AG04450 (cell line): Measurements from ENCODE around the gene TYMS. TPM values are rescaled to one million over a fixed set of nuclear protein-coding genes. Genes with fewer than 3 reads are reported as not detected.

Experiments used
- CTCF ChIA-PET: fragments of 300-600, 350-600 bp; formaldehyde crosslinking; extraction: SDS; loops from one replicate; lab custom pipeline; 2022; ENCODE audit warnings: antibody characterized with exemption, inconsistent platforms; lab: Charles Lee
- POLR2A ChIA-PET: fragments of 350-600 bp; formaldehyde crosslinking; extraction: SDS; loops from one replicate; lab custom pipeline; 2021; ENCODE audit warnings: antibody characterized with exemption, inconsistent platforms; lab: Yijun Ruan, JAX
- DNase-seq: peaks from one replicate; pipeline ENCODE4 v3.0.0-alpha.2; 2011; ENCODE audit warnings: low read depth, low spot score
- H3K27ac ChIP-seq: one replicate; pipeline ENCODE4 v1.5.1; 2012; ENCODE audit warnings: low read depth, low read length, control low read depth
- H3K27me3 ChIP-seq: one replicate; pipeline ENCODE4 v1.6.0; 2012; ENCODE audit warnings: low read length; ENCODE audit not compliant: control insufficient read depth, insufficient read depth
- H3K4me3 ChIP-seq: 2 replicates; pipeline ENCODE4 v1.5.1; 2011; ENCODE audit warnings: mild to moderate bottlenecking, low read depth, low read length, control low read depth
- H3K9me3 ChIP-seq: 2 replicates; pipeline ENCODE4 v1.5.1; 2012; ENCODE audit warnings: low read length; ENCODE audit not compliant: control insufficient read depth, insufficient read depth
- CTCF ChIP-seq: IDR thresholded peaks from 2 replicates; pipeline ENCODE4 v1.5.1; 2011; ENCODE audit warnings: low read depth, low read length, control low read depth, inconsistent platforms
- polyA plus RNA-seq: library from polyadenylated mRNA; depleted of rRNA; stranded (reverse); fragments of >200 nt; gene quantifications from 2 replicates; pipeline ENCODE4 v1.2.3, GENCODE V29; 2011

TYMS gene
- polyA plus RNA-seq, 1 experiment, result 43.0 TPM

GRCh38 chr18:666177-666576 lies 8.7 kb downstream of the TYMS start:
- Histone ChIP-seq H3K27me3 (no peaks in the 10 kb centered on the region), H3K4me3 (no peak overlapping the region), H3K27ac (no peak overlapping the region), H3K9me3 (peaks cover 8% of the 10 kb centered on the region)
- DNase-seq, result no peak
- TF ChIP-seq CTCF, result no peak
- CTCF ChIA-PET, result no interaction called here
- POLR2A ChIA-PET, result no interaction called here

- ChIA-PET POLR2A (no interaction called here), CTCF (no interaction called here)
- Histone ChIP-seq H3K9me3 (peaks cover 6% of the 10 kb centered on the region), H3K27me3 (no peaks in the 10 kb centered on the region), H3K4me3 (no peak overlapping the region), H3K27ac (no peak overlapping the region)
- TF ChIP-seq CTCF, result no peak
- DNase-seq, result no peak
These were observed 9.2 kb downstream of the TYMS start for GRCh38 chr18:666628-667027.

- Histone ChIP-seq H3K27ac (no peak overlapping the region), H3K4me3 (no peak overlapping the region), H3K9me3 (0 out of 2 replicates have a peak, but pooled peaks cover 3% of the 10 kb centered on the region), H3K27me3 (no peaks in the 10 kb centered on the region)
- POLR2A ChIA-PET, result no interaction called here
- no peak for DNase-seq
- CTCF ChIA-PET, result interaction anchor here (1.1 kb wide), 1 partner anchor 162 kb away, joined by 4 read pairs; no protein-coding TSS in a partner anchor
- no peak for TF ChIP-seq CTCF
These were observed 10.8 kb downstream of the TYMS start for GRCh38 chr18:668260-668659.

DNA sequence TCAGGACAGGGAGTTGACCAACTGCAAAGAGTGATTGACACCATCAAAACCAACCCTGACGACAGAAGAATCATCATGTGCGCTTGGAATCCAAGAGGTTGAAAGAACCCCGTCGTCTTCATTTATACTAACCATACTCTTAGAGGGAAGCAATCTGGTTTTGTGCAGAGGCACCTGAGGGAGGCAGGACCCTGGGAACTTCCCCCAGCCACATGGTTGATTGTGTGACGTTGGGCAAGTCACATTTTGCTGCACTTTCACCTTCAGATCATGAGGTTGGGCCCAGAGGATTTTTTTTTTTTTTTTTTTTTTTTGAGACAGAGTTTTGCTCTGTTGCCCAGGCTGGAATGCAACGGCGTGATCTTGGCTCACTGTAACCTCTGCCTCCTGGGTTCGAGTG lies 11.6 kb downstream of the TYMS start:
- POLR2A ChIA-PET, result no interaction called here
- H3K27me3 ChIP-seq, result no peaks in the 10 kb centered on the region
- no peak for TF ChIP-seq CTCF
- DNase-seq, result no peak
- CTCF ChIA-PET, result no interaction called here
- no peak overlapping the region for H3K4me3 ChIP-seq
- H3K9me3 ChIP-seq, result 0 out of 2 replicates have a peak, but pooled peaks cover 3% of the 10 kb centered on the region
- no peak overlapping the region for H3K27ac ChIP-seq

GRCh38 chr18:670522-670921 lies 13.1 kb downstream of the TYMS start:
- no peak overlapping the region for H3K27ac ChIP-seq
- no peak overlapping the region for H3K4me3 ChIP-seq
- H3K27me3 ChIP-seq, result no peaks in the 10 kb centered on the region
- no peak for DNase-seq
- POLR2A ChIA-PET, result no interaction called here
- TF ChIP-seq CTCF, result no peak
- CTCF ChIA-PET, result no interaction called here
- H3K9me3 ChIP-seq, result 0 out of 2 replicates have a peak, but pooled peaks cover 3% of the 10 kb centered on the region
